Neuronal stem cell (in vitro differentiated cells): Measurements from ENCODE around the gene KCNK2.

Experiments used
- DNase-seq: peaks from one replicate; pipeline ENCODE4 v3.0.0-alpha.2; 2013; ENCODE audit warnings: low spot score
- H2AFZ ChIP-seq: one replicate; pipeline ENCODE4 v1.6.1; 2013; ENCODE audit warnings: mild to moderate bottlenecking, low read length, inconsistent platforms
- H2AK5ac ChIP-seq: 2 replicates; pipeline ENCODE4 v1.6.1; 2013; ENCODE audit warnings: low read depth, mild to moderate bottlenecking, inconsistent platforms, low read length, moderate library complexity, mixed read lengths
- H2BK120ac ChIP-seq: 2 replicates; pipeline ENCODE4 v1.6.1; 2013; ENCODE audit warnings: low read depth, mild to moderate bottlenecking, inconsistent platforms, low read length, moderate library complexity, mixed read lengths
- H2BK12ac ChIP-seq: one replicate; pipeline ENCODE4 v1.6.1; 2013; ENCODE audit warnings: low read length, inconsistent platforms
- H2BK15ac ChIP-seq: 2 replicates; pipeline ENCODE4 v1.6.1; 2013; ENCODE audit warnings: mild to moderate bottlenecking, low read length, inconsistent platforms, mixed read lengths
- H2BK5ac ChIP-seq: one replicate; pipeline ENCODE4 v1.6.1; 2013; ENCODE audit warnings: inconsistent platforms, mild to moderate bottlenecking, low read length, moderate library complexity
- H3K14ac ChIP-seq: one replicate; pipeline ENCODE4 v1.6.1; 2013; ENCODE audit warnings: low read length, inconsistent platforms
- H3K18ac ChIP-seq: 2 replicates; pipeline ENCODE4 v1.6.1; 2013; ENCODE audit warnings: low read length, inconsistent platforms
- H3K23ac ChIP-seq: 2 replicates; pipeline ENCODE4 v1.6.1; 2013; ENCODE audit warnings: low read depth, mild to moderate bottlenecking, mixed read lengths, low read length, inconsistent platforms; ENCODE audit not compliant: poor library complexity
- H3K27ac ChIP-seq: replicated peaks from 3 replicates; pipeline ENCODE4 v1.5.1; 2013; ENCODE audit warnings: low read length, inconsistent platforms
- H3K27me3 ChIP-seq, 3 experiments: 2 replicates each; pipeline ENCODE4 v1.6.1; 2013; ENCODE audit warnings: low read length in 3 of 3, mild to moderate bottlenecking in 2 of 3, inconsistent platforms in 1 of 3, low read depth in 1 of 3, mixed read lengths in 1 of 3, moderate library complexity in 1 of 3; ENCODE audit not compliant: control insufficient read depth in 3 of 3, insufficient read depth in 3 of 3
- H3K36me3 ChIP-seq, 2 donors: replicated peaks in 1 of 2; 2 replicates each; pipeline ENCODE4 v1.6.1; 2013; ENCODE audit warnings: low read length in 2 of 2; ENCODE audit not compliant: control insufficient read depth in 2 of 2, insufficient read depth in 2 of 2
- H3K4ac ChIP-seq: 2 replicates; pipeline ENCODE4 v1.6.1; 2013; ENCODE audit warnings: inconsistent platforms, mild to moderate bottlenecking, low read length, moderate library complexity
- H3K4me1 ChIP-seq, 2 donors: 1 replicate in 1 of 2; 2 replicates in 1 of 2; pipeline ENCODE4 v1.6.1; 2013; ENCODE audit warnings: low read length in 2 of 2, low read depth in 1 of 2; ENCODE audit not compliant: control insufficient read depth in 2 of 2, insufficient read depth in 1 of 2
- H3K4me2 ChIP-seq: one replicate; pipeline ENCODE4 v1.6.1; 2013; ENCODE audit warnings: mild to moderate bottlenecking, low read length, inconsistent platforms; ENCODE audit not compliant: insufficient read depth, poor library complexity, severe bottlenecking
- H3K4me3 ChIP-seq, 2 donors: 2 replicates each; pipeline ENCODE4 v1.5.1; 2013; ENCODE audit warnings: low read length in 2 of 2, mild to moderate bottlenecking in 2 of 2, inconsistent platforms in 1 of 2, moderate library complexity in 1 of 2
- H3K79me1 ChIP-seq: one replicate; pipeline ENCODE4 v1.6.1; 2013; ENCODE audit warnings: low read depth, mild to moderate bottlenecking, inconsistent platforms, low read length, moderate library complexity
- H3K9ac ChIP-seq: one replicate; pipeline ENCODE4 v1.6.1; 2013; ENCODE audit warnings: mild to moderate bottlenecking, low read depth, low read length, inconsistent platforms; ENCODE audit not compliant: poor library complexity
- H3K9me3 ChIP-seq, 2 donors: replicated peaks in 1 of 2; 2 replicates each; pipeline versions ENCODE3 to v1.6.1; 2013; ENCODE audit warnings: low read length in 2 of 2, mild to moderate bottlenecking in 2 of 2, inconsistent platforms in 1 of 2, low read depth in 1 of 2, mixed read lengths in 1 of 2, moderate library complexity in 1 of 2; ENCODE audit not compliant: control insufficient read depth in 2 of 2, insufficient read depth in 1 of 2
- H4K8ac ChIP-seq: one replicate; pipeline ENCODE4 v1.6.1; 2013; ENCODE audit warnings: low read depth, mild to moderate bottlenecking, inconsistent platforms, low read length, moderate library complexity
- H4K91ac ChIP-seq: one replicate; pipeline ENCODE4 v1.6.1; 2013; ENCODE audit warnings: low read length, low read depth, mild to moderate bottlenecking, inconsistent platforms; ENCODE audit not compliant: poor library complexity
- WGBS, 2 donors: extraction: QIAGEN DNeasy Blood & Tissue Kit; methylation state at CpG; one replicate each; pipeline ENCODE4 v1.1.7; 2013; ENCODE audit warnings: missing lambda C conversion rate in 2 of 2, mixed read lengths in 1 of 2; ENCODE audit not compliant: insufficient read length in 2 of 2, insufficient replicate concordance in 1 of 2; ENCODE audit errors: extremely low coverage in 2 of 2; 5-methylcytosine and 5-hydroxymethylcytosine counted together

The KCNK2 gene

GRCh38 chr1:215115760-215116159 is 33.2 kb downstream of the KCNK2 start:
- WGBS, 2 donors = no CpG with 5 or more reads among the region's 1 CpG
- Histone ChIP-seq H3K18ac (no peak overlapping the region), H2BK5ac (no peak overlapping the region), H3K27me3 (no peaks in the 10 kb centered on the region), H3K23ac (no peak overlapping the region), H2BK120ac (no peak overlapping the region), H3K9ac (no peak overlapping the region), H3K4me2 (no peak overlapping the region), H3K27ac (no peak overlapping the region), H4K91ac (no peak overlapping the region), H3K14ac (no peak overlapping the region), H3K4me3 (no peak overlapping the region), H3K4ac (no peak overlapping the region), H3K36me3 (no peaks in the 10 kb centered on the region), H3K4me1 (peaks cover 0 to 3% of the 10 kb centered on the region in 2 donors), H2AK5ac (no peak overlapping the region), H3K79me1 (no peaks in the 10 kb centered on the region), H2AFZ (no peak overlapping the region), H4K8ac (no peak overlapping the region), H2BK15ac (no peak overlapping the region), H2BK12ac (no peak overlapping the region), H3K9me3 (no peaks in the 10 kb centered on the region)
- DNase-seq = no peak

DNA sequence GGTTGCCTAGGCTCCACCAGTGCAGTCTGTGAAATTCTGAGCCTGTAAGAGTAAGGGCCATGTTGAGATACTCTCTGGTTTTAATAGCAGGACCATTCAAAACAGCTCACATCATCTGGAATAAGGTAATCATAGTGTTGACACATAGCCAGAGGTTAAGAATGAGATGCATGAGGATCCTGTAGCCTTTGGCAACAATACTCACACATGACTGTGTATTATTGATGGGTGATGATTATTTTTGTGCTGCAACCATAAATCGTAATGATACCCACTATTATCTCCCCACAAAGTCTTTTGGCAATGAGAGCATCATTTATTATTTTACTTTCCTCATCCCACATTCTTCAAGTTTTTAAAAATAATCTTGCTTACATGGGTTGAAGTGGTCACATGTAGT is 35.5 kb downstream of the KCNK2 start:
- Histone ChIP-seq H3K4me2 (no peak overlapping the region), H2AFZ (no peak overlapping the region)
- no CpG with 5 or more reads among the region's 1 CpG for WGBS, 2 donors

DNA sequence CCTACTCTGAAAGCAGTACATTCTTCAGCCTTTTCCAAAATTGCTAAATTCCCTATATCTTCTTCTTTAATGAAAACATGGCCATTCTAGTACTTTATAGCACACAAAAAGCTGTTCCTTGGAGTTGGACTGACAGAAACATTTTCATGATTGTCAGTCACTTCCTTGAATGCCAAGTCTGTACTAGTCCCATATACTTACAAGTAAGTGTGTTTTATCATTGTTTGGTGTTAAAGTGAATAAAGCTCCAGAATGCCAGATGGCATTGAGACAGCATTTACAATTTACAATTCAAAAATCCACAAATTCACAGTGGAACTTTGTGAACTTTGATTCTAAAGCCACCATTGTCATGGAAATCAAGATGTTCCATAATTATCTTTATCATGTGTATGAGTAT is 36.5 kb downstream of the KCNK2 start:
- H3K27ac ChIP-seq = no peak overlapping the region
- no peak for DNase-seq
- no peak overlapping the region for H2BK120ac ChIP-seq
- H4K91ac ChIP-seq = no peak overlapping the region
- H3K4me3 ChIP-seq = no peak overlapping the region
- H3K9me3 ChIP-seq = no peaks in the 10 kb centered on the region
- H3K18ac ChIP-seq = no peak overlapping the region
- H3K4ac ChIP-seq = no peak overlapping the region
- H3K79me1 ChIP-seq = no peaks in the 10 kb centered on the region
- no peak overlapping the region for H2AK5ac ChIP-seq
- H4K8ac ChIP-seq = no peak overlapping the region
- no peak overlapping the region for H3K23ac ChIP-seq
- no peak overlapping the region for H2BK12ac ChIP-seq
- no peak overlapping the region for H3K14ac ChIP-seq
- no peaks in the 10 kb centered on the region for H3K36me3 ChIP-seq
- no peaks in the 10 kb centered on the region for H3K27me3 ChIP-seq
- H3K4me2 ChIP-seq = no peak overlapping the region
- H2AFZ ChIP-seq = no peak overlapping the region
- no peak overlapping the region for H2BK15ac ChIP-seq
- H3K4me1 ChIP-seq = peaks cover 0 to 3% of the 10 kb centered on the region in 2 donors
- H2BK5ac ChIP-seq = no peak overlapping the region
- no peak overlapping the region for H3K9ac ChIP-seq

More for the DNA sequence above, 35.5 kb downstream of the KCNK2 start:
- no peak overlapping the region for H2BK5ac ChIP-seq
- no peak overlapping the region for H3K18ac ChIP-seq
- H3K27ac ChIP-seq = no peak overlapping the region
- no peak overlapping the region for H3K14ac ChIP-seq
- no peak for DNase-seq
- H2AK5ac ChIP-seq = no peak overlapping the region
- no peak overlapping the region for H3K9ac ChIP-seq
- H3K4me1 ChIP-seq = peaks cover 0 to 3% of the 10 kb centered on the region in 2 donors
- no peak overlapping the region for H2BK12ac ChIP-seq
- no peaks in the 10 kb centered on the region for H3K9me3 ChIP-seq
- no peaks in the 10 kb centered on the region for H3K79me1 ChIP-seq
- no peak overlapping the region for H4K8ac ChIP-seq
- H3K36me3 ChIP-seq = no peaks in the 10 kb centered on the region
- no peak overlapping the region for H2BK15ac ChIP-seq
- no peak overlapping the region for H2BK120ac ChIP-seq
- no peak overlapping the region for H3K4ac ChIP-seq
- H3K27me3 ChIP-seq = no peaks in the 10 kb centered on the region
- H4K91ac ChIP-seq = no peak overlapping the region
- H3K4me3 ChIP-seq = no peak overlapping the region
- no peak overlapping the region for H3K23ac ChIP-seq

GRCh38 chr1:215119719-215120365 is 37.3 kb downstream of the KCNK2 start:
- Histone ChIP-seq H4K91ac (no peak overlapping the region), H3K9me3 (no peaks in the 10 kb centered on the region), H2BK120ac (no peak overlapping the region), H3K4ac (no peak overlapping the region), H2BK15ac (no peak overlapping the region), H3K4me1 (peaks cover 0 to 3% of the 10 kb centered on the region in 2 donors), H4K8ac (no peak overlapping the region), H2AFZ (no peak overlapping the region), H3K4me2 (no peak overlapping the region), H3K4me3 (no peak overlapping the region), H3K36me3 (no peaks in the 10 kb centered on the region), H2AK5ac (no peak overlapping the region), H2BK12ac (no peak overlapping the region), H3K18ac (no peak overlapping the region), H3K27ac (no peak overlapping the region), H3K23ac (no peak overlapping the region), H3K79me1 (no peaks in the 10 kb centered on the region), H3K14ac (no peak overlapping the region), H3K9ac (no peak overlapping the region), H2BK5ac (no peak overlapping the region), H3K27me3 (no peaks in the 10 kb centered on the region)
- no CpG with 5 or more reads among the region's 3 CpGs for WGBS, 2 donors
- DNase-seq = no peak
